Measurements from ENCODE around the gene IQSEC3.

IQSEC3 gene

DNA sequence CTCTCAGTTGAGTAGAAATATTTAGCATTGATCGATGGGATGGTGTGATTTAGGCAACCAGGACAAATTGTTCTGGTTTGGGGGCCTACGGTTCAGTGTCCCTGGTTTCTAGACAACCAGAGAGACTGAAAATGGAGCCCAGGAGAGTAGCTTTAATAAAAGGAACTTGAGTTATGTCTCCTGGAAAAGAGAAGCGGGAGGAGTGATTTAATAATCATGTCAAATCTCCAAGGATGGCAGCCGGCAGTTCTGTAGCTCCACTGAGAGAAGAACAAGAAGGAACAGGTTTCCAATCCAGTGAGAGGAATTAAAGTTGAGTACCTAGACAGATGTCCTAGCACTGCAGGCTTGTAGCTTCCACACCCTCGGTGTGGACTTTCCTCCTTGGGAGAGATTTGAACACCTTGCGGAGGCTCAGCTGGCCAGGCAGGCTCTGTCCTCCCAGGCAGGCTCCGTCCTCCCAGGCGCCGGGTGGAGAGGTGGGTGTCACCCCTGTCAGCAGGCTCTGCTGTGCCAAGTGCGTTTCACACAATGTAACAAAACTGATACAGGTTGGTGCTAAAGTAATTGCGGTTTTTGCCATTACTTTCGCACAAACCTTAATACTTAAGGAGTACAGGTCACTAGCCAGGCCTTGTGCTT is 101.5 kb downstream of the IQSEC3 start:
- Histone ChIP-seq H2BK5ac (ENCODE audit: low read depth, low read length, poor library complexity, severe bottlenecking) (no peak overlapping the region), H3K23ac (ENCODE audit: low read length in 2 of 2) (no peak overlapping the region), H3K9ac (ENCODE audit: low read length) (no peak overlapping the region), H3K27me3 (ENCODE audit: control insufficient read depth in 1 of 2, insufficient read depth in 1 of 2, low read length in 2 of 2) (peaks cover 0 to 71% of the 10 kb centered on the region in 2 experiments), H2BK120ac (ENCODE audit: low read depth, low read length) (no peak overlapping the region), H3K4ac (ENCODE audit: low read depth in 1 of 2, low read length in 2 of 2) (no peak overlapping the region), H2AFZ (ENCODE audit: low read depth, low read length) (no peak overlapping the region), H3K4me1 (ENCODE audit: control insufficient read depth, insufficient read depth, low read depth, low read length) (peaks cover 62% of the 10 kb centered on the region), H3K36me3 (ENCODE audit: control insufficient read depth in 1 of 2, insufficient read depth in 2 of 2, low read depth in 1 of 2, low read length in 2 of 2) (no peaks in the 10 kb centered on the region), H3K14ac (ENCODE audit: low read length in 2 of 2) (no peak overlapping the region), H4K8ac (ENCODE audit: low read length) (peak overlapping the region; percentile 35), H2BK15ac (ENCODE audit: low read depth, poor library complexity, severe bottlenecking) (no peak overlapping the region), H3K18ac (ENCODE audit: low read depth in 1 of 2, low read length in 2 of 2) (peak overlapping the region in 1 of 2 experiments; percentile 11), H2AK5ac (ENCODE audit: low read length, severe bottlenecking) (peak overlapping the region; percentile 57), H3K4me2 (ENCODE audit: low read length, poor library complexity, severe bottlenecking) (no peak overlapping the region), H3K79me1 (replicated peaks; ENCODE audit: low read length, poor library complexity, severe bottlenecking) (no peaks in the 10 kb centered on the region), H3K4me3 (ENCODE audit: insufficient read depth in 1 of 2, low read depth in 1 of 2, low read length in 2 of 2) (no peak overlapping the region), H3K9me3 (ENCODE audit: control insufficient read depth, low read length) (no peaks in the 10 kb centered on the region), H3K27ac (ENCODE audit: low read length, poor library complexity, severe bottlenecking) (peak overlapping the region; percentile 35), H2BK12ac (ENCODE audit: low read length in 2 of 2) (peak overlapping the region; percentile 12 to 42), H4K91ac (ENCODE audit: low read length) (no peak overlapping the region)
- no peak for DNase-seq
- WGBS = 97% methylated on average over 12 of the region's 12 CpGs

DNA sequence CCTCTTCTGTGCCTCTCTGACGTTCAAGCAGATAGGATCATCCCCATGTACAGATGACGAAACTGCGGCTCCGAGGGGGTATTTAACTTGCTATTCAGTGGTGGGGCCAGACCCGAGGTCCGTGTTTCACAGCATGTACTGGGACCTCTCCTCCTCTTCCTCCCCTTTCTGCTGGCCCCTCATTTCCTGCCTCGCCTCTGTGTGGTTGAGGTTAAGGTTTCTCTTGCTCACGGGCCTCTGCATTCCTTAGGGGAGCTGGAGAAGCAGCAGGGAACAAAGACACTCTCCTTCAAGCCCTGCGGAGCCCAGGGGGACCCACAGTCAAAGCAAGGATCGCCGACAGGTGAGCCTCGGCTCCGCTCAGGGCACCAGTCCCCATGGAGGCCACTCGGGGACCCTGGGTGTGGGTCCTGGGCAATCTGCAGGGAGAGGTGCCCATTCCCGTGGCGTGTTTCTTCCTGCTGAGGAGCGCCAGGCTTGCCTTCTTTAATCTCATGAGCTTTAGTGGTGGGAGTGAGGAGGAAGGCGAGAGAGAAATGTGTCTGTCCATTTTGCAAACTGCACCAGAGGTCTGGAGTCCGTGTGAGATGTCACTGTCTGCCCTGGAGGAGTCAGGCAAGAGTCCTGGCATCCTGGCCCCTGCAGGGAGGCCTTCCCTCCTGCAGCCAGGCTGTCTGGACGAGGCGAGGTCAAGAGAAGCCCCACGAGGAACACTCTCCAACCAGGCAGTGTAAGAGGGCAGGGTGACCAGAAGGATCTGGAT is 102.4 kb downstream of the IQSEC3 start:
- H3K4me2 ChIP-seq (ENCODE audit: low read length, poor library complexity, severe bottlenecking) = no peak overlapping the region
- H3K27ac ChIP-seq (ENCODE audit: low read length, poor library complexity, severe bottlenecking) = peak overlapping the region; percentile 89
- H3K23ac ChIP-seq (ENCODE audit: low read length in 2 of 2) = no peak overlapping the region
- peaks cover 0 to 79% of the 10 kb centered on the region in 2 experiments for H3K27me3 ChIP-seq (ENCODE audit: control insufficient read depth in 1 of 2, insufficient read depth in 1 of 2, low read length in 2 of 2)
- peak overlapping the region; percentile 9 for H4K8ac ChIP-seq (ENCODE audit: low read length)
- WGBS = 61% methylated on average over 21 of the region's 22 CpGs
- peak overlapping the region; percentile 2 for H2AK5ac ChIP-seq (ENCODE audit: low read length, severe bottlenecking)
- peak overlapping the region in 1 of 2 experiments; percentile 84 for H3K14ac ChIP-seq (ENCODE audit: low read length in 2 of 2)
- peak; percentile 35 for DNase-seq
- no peaks in the 10 kb centered on the region for H3K79me1 ChIP-seq (replicated peaks; ENCODE audit: low read length, poor library complexity, severe bottlenecking)
- H3K4me1 ChIP-seq (ENCODE audit: control insufficient read depth, insufficient read depth, low read depth, low read length) = peaks cover 68% of the 10 kb centered on the region
- no peaks in the 10 kb centered on the region for H3K36me3 ChIP-seq (ENCODE audit: control insufficient read depth in 1 of 2, insufficient read depth in 2 of 2, low read depth in 1 of 2, low read length in 2 of 2)
- no peak overlapping the region for H2AFZ ChIP-seq (ENCODE audit: low read depth, low read length)
- H3K4ac ChIP-seq (ENCODE audit: low read depth in 1 of 2, low read length in 2 of 2) = no peak overlapping the region
- no peak overlapping the region for H2BK15ac ChIP-seq (ENCODE audit: low read depth, poor library complexity, severe bottlenecking)
- H2BK5ac ChIP-seq (ENCODE audit: low read depth, low read length, poor library complexity, severe bottlenecking) = no peak overlapping the region
- peak overlapping the region; percentile 11 to 42 for H3K18ac ChIP-seq (ENCODE audit: low read depth in 1 of 2, low read length in 2 of 2)
- no peaks in the 10 kb centered on the region for H3K9me3 ChIP-seq (ENCODE audit: control insufficient read depth, low read length)
- peak overlapping the region; percentile 3 for H4K91ac ChIP-seq (ENCODE audit: low read length)
- no peak overlapping the region for H2BK120ac ChIP-seq (ENCODE audit: low read depth, low read length)
- no peak overlapping the region for H3K4me3 ChIP-seq (ENCODE audit: insufficient read depth in 1 of 2, low read depth in 1 of 2, low read length in 2 of 2)
- H3K9ac ChIP-seq (ENCODE audit: low read length) = no peak overlapping the region
- H2BK12ac ChIP-seq (ENCODE audit: low read length in 2 of 2) = peak overlapping the region; percentile 12 to 42

DNA sequence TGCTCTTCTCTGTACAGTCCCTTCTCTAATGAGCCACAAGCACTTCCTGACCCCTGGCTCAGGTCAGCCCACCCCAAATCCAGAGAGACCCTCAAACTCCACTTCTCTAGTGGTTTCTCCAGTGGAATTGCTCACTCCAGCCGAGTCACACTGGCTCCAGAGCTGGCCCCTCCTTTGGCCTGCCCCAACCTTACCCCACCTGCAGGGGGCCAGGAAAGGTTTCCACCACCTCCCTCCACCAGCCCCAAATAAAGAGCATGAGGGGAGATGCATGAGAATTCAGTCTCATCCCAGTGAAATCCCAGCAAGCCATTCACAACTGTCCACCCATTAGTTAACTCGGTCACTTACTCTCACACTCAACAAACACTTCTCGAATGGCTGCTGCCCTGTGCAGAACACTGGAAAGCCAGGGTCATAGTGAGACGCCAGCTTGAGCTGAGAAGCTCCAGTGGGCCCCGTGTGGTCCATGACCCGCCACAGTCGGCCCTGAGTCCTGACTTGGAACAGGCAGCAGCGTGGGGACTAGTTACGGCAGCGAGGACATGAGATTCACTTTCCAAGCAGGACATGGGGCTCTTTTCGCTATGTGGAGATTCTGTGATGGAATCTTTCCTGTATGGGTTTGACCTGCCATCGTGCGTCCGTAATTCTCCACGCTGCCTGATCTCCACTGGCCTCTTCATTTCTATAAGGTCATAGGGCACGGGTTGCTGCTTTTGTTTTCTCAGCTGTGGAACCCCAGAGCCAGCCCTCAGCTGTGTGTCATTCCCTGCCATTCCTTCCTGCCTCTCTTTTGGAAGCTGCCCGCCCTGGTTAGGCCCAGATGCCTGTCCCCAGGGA is 103.2 kb downstream of the IQSEC3 start:
- H3K9me3 ChIP-seq (ENCODE audit: control insufficient read depth, low read length) = no peaks in the 10 kb centered on the region
- 76% methylated on average over 17 of the region's 17 CpGs for WGBS

More for the DNA sequence above, 103.2 kb downstream of the IQSEC3 start:
- peak overlapping the region in 1 of 2 experiments; percentile 17 for H2BK12ac ChIP-seq (ENCODE audit: low read length in 2 of 2)
- no peak overlapping the region for H2AFZ ChIP-seq (ENCODE audit: low read depth, low read length)
- H3K4me2 ChIP-seq (ENCODE audit: low read length, poor library complexity, severe bottlenecking) = peak overlapping the region; percentile 11
- no peak overlapping the region for H3K23ac ChIP-seq (ENCODE audit: low read length in 2 of 2)
- no peak overlapping the region for H3K9ac ChIP-seq (ENCODE audit: low read length)
- H4K8ac ChIP-seq (ENCODE audit: low read length) = peak overlapping the region; percentile 56
- no peak overlapping the region for H3K4ac ChIP-seq (ENCODE audit: low read depth in 1 of 2, low read length in 2 of 2)
- H2AK5ac ChIP-seq (ENCODE audit: low read length, severe bottlenecking) = peak overlapping the region; percentile 19
- DNase-seq = no peak
- no peaks in the 10 kb centered on the region for H3K36me3 ChIP-seq (ENCODE audit: control insufficient read depth in 1 of 2, insufficient read depth in 2 of 2, low read depth in 1 of 2, low read length in 2 of 2)
- H3K14ac ChIP-seq (ENCODE audit: low read length in 2 of 2) = no peak overlapping the region
- peaks cover 0 to 77% of the 10 kb centered on the region in 2 experiments for H3K27me3 ChIP-seq (ENCODE audit: control insufficient read depth in 1 of 2, insufficient read depth in 1 of 2, low read length in 2 of 2)
- peak overlapping the region; percentile 75 for H2BK5ac ChIP-seq (ENCODE audit: low read depth, low read length, poor library complexity, severe bottlenecking)
- no peak overlapping the region for H3K18ac ChIP-seq (ENCODE audit: low read depth in 1 of 2, low read length in 2 of 2)
- no peak overlapping the region for H3K4me3 ChIP-seq (ENCODE audit: insufficient read depth in 1 of 2, low read depth in 1 of 2, low read length in 2 of 2)
- H3K79me1 ChIP-seq (replicated peaks; ENCODE audit: low read length, poor library complexity, severe bottlenecking) = peaks cover 2% of the 10 kb centered on the region
- peak overlapping the region; percentile 89 for H3K27ac ChIP-seq (ENCODE audit: low read length, poor library complexity, severe bottlenecking)
- H3K4me1 ChIP-seq (ENCODE audit: control insufficient read depth, insufficient read depth, low read depth, low read length) = peaks cover 70% of the 10 kb centered on the region
- H2BK120ac ChIP-seq (ENCODE audit: low read depth, low read length) = no peak overlapping the region
- no peak overlapping the region for H2BK15ac ChIP-seq (ENCODE audit: low read depth, poor library complexity, severe bottlenecking)
- H4K91ac ChIP-seq (ENCODE audit: low read length) = no peak overlapping the region
